DOHH2 (cell line): ENCODE measurements around the gene MRPL43.

Source experiments
- H3F3A ChIP-seq: fragments of 200-600 bp; sonication (generic), shearing (Covaris generic); 2 replicates; pipeline ENCODE4 v1.6.0; 2016; ENCODE audit warnings: antibody characterized with exemption, mild to moderate bottlenecking; ENCODE audit not compliant: control insufficient read depth, insufficient read depth
- H3K27ac ChIP-seq: fragments of 200-600 bp; sonication (generic); 2 replicates; pipeline ENCODE4 v1.5.1; 2014; ENCODE audit warnings: low read depth, mild to moderate bottlenecking, low read length, moderate library complexity
- H3K27me3 ChIP-seq: fragments of 200-600 bp; sonication (generic); 2 replicates; pipeline ENCODE4 v1.6.1; 2014; ENCODE audit warnings: mild to moderate bottlenecking, low read length, mixed read lengths; ENCODE audit not compliant: control insufficient read depth
- H3K36me3 ChIP-seq: fragments of 200-600 bp; sonication (generic); 2 replicates; pipeline ENCODE4 v1.6.1; 2014; ENCODE audit warnings: mild to moderate bottlenecking, low read length, moderate library complexity, mixed read lengths; ENCODE audit not compliant: control insufficient read depth
- H3K4me1 ChIP-seq: fragments of 200-600 bp; sonication (generic); 2 replicates; pipeline ENCODE4 v1.6.1; 2014; ENCODE audit warnings: mild to moderate bottlenecking, low read length, mixed read lengths; ENCODE audit not compliant: control insufficient read depth
- H3K4me2 ChIP-seq: fragments of 200-600 bp; sonication (generic); 2 replicates; pipeline ENCODE4 v1.6.0; 2014; ENCODE audit warnings: mild to moderate bottlenecking, low read length, moderate library complexity
- H3K4me3 ChIP-seq: fragments of 200-600 bp; sonication (generic); 2 replicates; pipeline ENCODE4 v1.5.1; 2014; ENCODE audit warnings: mild to moderate bottlenecking, low read length, mixed read lengths
- H3K79me2 ChIP-seq: fragments of 200-600 bp; sonication (generic); 2 replicates; pipeline ENCODE4 v1.6.1; 2014; ENCODE audit warnings: mild to moderate bottlenecking, low read length, mixed read lengths; ENCODE audit not compliant: control insufficient read depth
- H3K9me2 ChIP-seq: fragments of 200-600 bp; sonication (generic); replicated peaks from 2 replicates; pipeline ENCODE4 v1.6.1; 2014; ENCODE audit warnings: mild to moderate bottlenecking, low read length, mixed read lengths; ENCODE audit not compliant: control insufficient read depth
- H3K9me3 ChIP-seq: fragments of 200-600 bp; sonication (generic); 2 replicates; pipeline ENCODE4 v1.6.1; 2014; ENCODE audit warnings: antibody characterized with exemption, low read length, mixed read lengths; ENCODE audit not compliant: control insufficient read depth, insufficient read depth
- H4K20me1 ChIP-seq: fragments of 200-600 bp; sonication (generic); 2 replicates; pipeline ENCODE4 v1.6.0; 2014; ENCODE audit warnings: low read depth, mild to moderate bottlenecking, antibody characterized with exemption, low read length, moderate library complexity; ENCODE audit not compliant: control insufficient read depth, insufficient read depth
- CTCF ChIP-seq: fragments of 200-600 bp; sonication (generic); IDR thresholded peaks from one replicate; pipeline ENCODE4 v1.5.1; 2014; ENCODE audit warnings: antibody characterized with exemption, mild to moderate bottlenecking, low read depth, low read length; ENCODE audit not compliant: poor library complexity, severe bottlenecking
- EZH2phosphoT487 ChIP-seq: fragments of 200-600 bp; sonication (generic); IDR thresholded peaks from 2 replicates; pipeline ENCODE4 v1.6.1; 2017; ENCODE audit warnings: borderline replicate concordance, mild to moderate bottlenecking, antibody characterized with exemption, low read length, moderate library complexity, mixed read lengths

Gene MRPL43

DNA sequence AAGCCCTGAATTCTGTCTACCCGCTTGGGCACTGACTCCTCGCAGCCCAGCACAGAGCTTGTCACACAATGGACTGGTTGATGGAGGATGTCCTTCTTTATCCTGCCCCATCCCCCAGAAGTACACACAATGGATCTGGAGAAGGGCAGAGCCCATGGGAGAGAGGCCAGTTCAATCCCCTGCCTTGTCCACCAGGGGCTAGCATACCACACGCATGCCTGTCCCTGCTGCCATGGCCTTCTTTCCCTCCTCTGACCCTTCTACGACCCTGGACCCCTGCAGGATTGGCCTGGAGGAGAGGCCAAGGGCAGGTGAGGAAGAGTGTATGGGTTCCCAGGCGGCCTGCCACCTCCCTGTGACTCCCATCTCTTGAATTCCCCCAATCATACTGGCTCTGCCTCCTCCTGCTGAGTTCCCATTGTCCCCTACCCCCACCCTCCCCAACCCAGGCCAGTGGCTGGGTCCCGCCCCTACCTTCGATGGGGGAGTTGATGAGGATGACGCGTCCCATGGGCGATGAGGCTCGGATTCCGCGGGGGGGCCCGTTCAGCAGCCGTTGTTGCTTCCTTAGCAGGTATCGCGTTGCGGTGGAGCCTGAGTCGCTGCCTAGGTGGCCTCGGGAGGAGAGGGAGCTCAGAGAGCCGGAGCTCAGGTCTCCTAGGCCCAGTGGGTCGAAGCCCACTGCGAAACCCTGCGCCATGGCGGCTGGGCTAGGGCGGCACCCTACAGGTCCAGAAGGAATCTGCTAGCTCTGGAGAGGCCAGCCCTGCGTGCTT, 42.4 kb upstream of the MRPL43 start:
- Histone ChIP-seq H3K27ac (no peak overlapping the region), H3K9me2 (no peaks in the 10 kb centered on the region), H3K9me3 (no peaks in the 10 kb centered on the region), H3F3A (no peaks in the 10 kb centered on the region), H3K4me2 (no peak overlapping the region), H3K4me1 (peaks cover 33% of the 10 kb centered on the region), H3K36me3 (no peaks in the 10 kb centered on the region), H3K27me3 (peaks cover 57% of the 10 kb centered on the region), H3K79me2 (no peaks in the 10 kb centered on the region), H4K20me1 (no peaks in the 10 kb centered on the region), H3K4me3 (no peak overlapping the region)
- no peak for TF ChIP-seq CTCF
- no peak for TF ChIP-seq EZH2phosphoT487

- Histone ChIP-seq H3K27ac (no peak overlapping the region), H3K27me3 (peaks cover 54% of the 10 kb centered on the region), H3K4me1 (peaks cover 33% of the 10 kb centered on the region), H4K20me1 (no peaks in the 10 kb centered on the region), H3K36me3 (no peaks in the 10 kb centered on the region), H3K4me2 (no peak overlapping the region), H3F3A (no peaks in the 10 kb centered on the region), H3K9me2 (no peaks in the 10 kb centered on the region), H3K79me2 (no peaks in the 10 kb centered on the region), H3K4me3 (no peak overlapping the region), H3K9me3 (no peaks in the 10 kb centered on the region)
- TF ChIP-seq CTCF (no peak), EZH2phosphoT487 (no peak)
Observed at GRCh38 chr10:101028446-101029337, 41.4 kb upstream of the MRPL43 start.

GRCh38 chr10:101027106-101027720, 39.9 kb upstream of the MRPL43 start:
- TF ChIP-seq CTCF (no peak), EZH2phosphoT487 (no peak)
- H3K4me3 ChIP-seq = no peak overlapping the region
- H3K4me2 ChIP-seq = no peak overlapping the region
- H3K9me3 ChIP-seq = no peaks in the 10 kb centered on the region
- no peaks in the 10 kb centered on the region for H4K20me1 ChIP-seq
- no peaks in the 10 kb centered on the region for H3F3A ChIP-seq
- no peak overlapping the region for H3K27ac ChIP-seq
- peaks cover 25% of the 10 kb centered on the region for H3K4me1 ChIP-seq
- H3K79me2 ChIP-seq = no peaks in the 10 kb centered on the region
- peaks cover 42% of the 10 kb centered on the region for H3K27me3 ChIP-seq
- no peaks in the 10 kb centered on the region for H3K36me3 ChIP-seq
- H3K9me2 ChIP-seq = no peaks in the 10 kb centered on the region
